GM18951 (cell line): ENCODE data around the gene NSMCE3.

Source experiments
- POLR2A ChIP-seq: IDR thresholded peaks from 4 replicates; pipeline ENCODE4 v1.6.1; 2011; ENCODE audit warnings: mild to moderate bottlenecking; ENCODE audit not compliant: insufficient read length, insufficient read depth; ENCODE audit errors: extremely low read depth
- in situ Hi-C: fragments of 300-500 bp; cut with MboI; formaldehyde crosslinking; loops from one replicate; pipeline ENCODE4 v1.12.0; 2022; ENCODE audit warnings: low sequenced_read_pairs, mixed read lengths, inconsistent platforms; ENCODE audit not compliant: unreplicated experiment

Gene NSMCE3

GRCh38 chr15:29285386-29285785, 15.8 kb upstream of the NSMCE3 start:
- in situ Hi-C loops: no loop called here
- no peak for TF ChIP-seq POLR2A

GRCh38 chr15:29283381-29283780, 13.8 kb upstream of the NSMCE3 start:
- TF ChIP-seq POLR2A: no peak
- in situ Hi-C loops: no loop called here

- TF ChIP-seq POLR2A: no peak
- in situ Hi-C loops: no loop called here
Observed at GRCh38 chr15:29280514-29280913, 10.9 kb upstream of the NSMCE3 start.

- no peak for TF ChIP-seq POLR2A
- in situ Hi-C loops: no loop called here
Observed at GRCh38 chr15:29278436-29279105, 8.9 kb upstream of the NSMCE3 start.

GRCh38 chr15:29276366-29276765, 6.7 kb upstream of the NSMCE3 start:
- in situ Hi-C loops: no loop called here

GRCh38 chr15:29275855-29276254, 6.2 kb upstream of the NSMCE3 start:
- in situ Hi-C loops: no loop called here
- no peak for TF ChIP-seq POLR2A

More at GRCh38 chr15:29276366-29276765, 6.7 kb upstream of the NSMCE3 start:
- no peak for TF ChIP-seq POLR2A

GRCh38 chr15:29274946-29275345, 5.3 kb upstream of the NSMCE3 start:
- TF ChIP-seq POLR2A: no peak
- in situ Hi-C loops: no loop called here

GRCh38 chr15:29272219-29272618, 2.6 kb upstream of the NSMCE3 start:
- in situ Hi-C loops: no loop called here
- TF ChIP-seq POLR2A: no peak

- in situ Hi-C loops: no loop called here
- TF ChIP-seq POLR2A: no peak
Observed at GRCh38 chr15:29270976-29271375, 1.4 kb upstream of the NSMCE3 start.

- in situ Hi-C loops: no loop called here
- TF ChIP-seq POLR2A: no peak
Observed at GRCh38 chr15:29270169-29270955, 740 bp upstream of the NSMCE3 start.

- in situ Hi-C loops: no loop called here
- no peak for TF ChIP-seq POLR2A
Observed at GRCh38 chr15:29268706-29269484, 727 bp downstream of the NSMCE3 start.

GRCh38 chr15:29266052-29266582, 3.5 kb downstream of the NSMCE3 start:
- in situ Hi-C loops: no loop called here

GRCh38 chr15:29263289-29263688, 6.3 kb downstream of the NSMCE3 start:
- in situ Hi-C loops: no loop called here
- no peak for TF ChIP-seq POLR2A

More at GRCh38 chr15:29266052-29266582, 3.5 kb downstream of the NSMCE3 start:
- no peak for TF ChIP-seq POLR2A
